ENCODE measurements around the gene IFNGR2.

DNA sequence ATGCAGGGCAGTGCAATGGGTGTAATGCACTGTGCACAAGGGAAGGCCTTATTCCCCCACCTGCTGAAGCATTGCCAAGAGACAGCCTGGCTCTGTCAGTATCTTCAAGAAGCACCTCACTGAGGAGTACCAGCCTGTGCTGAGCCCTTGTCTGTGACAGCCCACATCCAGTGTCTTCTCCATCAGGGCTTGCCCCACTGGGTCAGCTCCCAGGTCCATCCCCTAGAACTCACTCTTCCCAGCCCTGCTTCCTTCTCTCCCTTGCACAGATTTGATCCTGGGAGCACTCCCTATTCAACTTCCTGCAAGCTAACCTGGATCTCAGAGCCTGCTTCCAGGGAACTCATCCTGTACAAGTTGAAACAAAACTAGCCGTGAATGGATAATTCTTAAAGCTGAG, 33.6 kb upstream of the IFNGR2 start:
- TF ChIP-seq POLR2A (IDR thresholded peaks at IDR 0.05; ENCODE audit: low read depth, low read length) (no peak), POLR2AphosphoS5 (IDR thresholded peaks at IDR 0.05; ENCODE audit: low read depth, low read length) (no peak), TAF1 (IDR thresholded peaks at IDR 0.05; ENCODE audit: borderline replicate concordance, low read depth, low read length) (no peak)

All from GM12892 (cell line).